ENCODE data around the gene CD82. TPM values are rescaled to one million over a fixed set of nuclear protein-coding genes. Genes with fewer than 3 reads are reported as not detected.

CD82 gene
- total RNA-seq, 3 donors from 2014 or later, result 27.2 to 43.2 (median 29.6) TPM

DNA sequence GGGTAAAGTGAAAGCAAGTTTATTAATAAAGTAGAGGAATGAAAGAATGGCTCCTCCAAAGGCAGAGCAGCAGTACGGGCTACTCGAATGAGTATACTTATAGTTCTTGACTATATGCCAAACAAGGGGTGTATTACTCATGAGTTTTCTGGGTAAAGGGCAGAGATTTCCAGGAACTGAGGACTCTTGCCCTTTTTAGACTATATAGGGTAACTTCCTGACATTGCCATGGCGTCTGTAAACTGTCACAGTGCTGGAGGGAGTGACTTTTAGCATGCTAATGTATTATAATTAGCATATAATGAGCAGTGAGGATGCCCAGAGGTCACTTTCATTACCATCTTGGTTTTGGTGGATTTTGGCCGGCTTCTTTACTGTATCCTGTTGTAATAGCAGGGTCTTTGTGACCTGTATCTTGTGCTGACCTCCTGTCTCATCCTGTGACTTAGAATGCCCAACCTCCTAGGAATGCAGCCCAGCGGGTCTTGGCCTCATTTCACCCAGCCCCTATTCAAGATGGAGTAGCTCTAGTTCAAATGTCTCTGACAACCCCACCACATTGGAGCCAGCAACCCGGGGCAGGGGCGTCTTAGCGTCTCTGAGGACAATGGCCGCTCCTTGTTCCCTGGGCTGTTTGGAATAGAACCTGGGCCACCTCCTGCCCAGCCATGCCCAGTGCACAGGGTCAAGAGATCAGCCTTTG is 34.9 kb upstream of the CD82 start:
- Histone ChIP-seq H3K9me3 (no peaks in the 10 kb centered on the region), H3K36me3 (ENCODE audit: low read depth) (no peaks in the 10 kb centered on the region), H3K4me3 (no peak overlapping the region), H3K4me1 (ENCODE audit: low read depth) (no peaks in the 10 kb centered on the region)
- intact Hi-C loops (cut with DNase I, micrococcal nuclease), result no loop called here
- TF ChIP-seq CTCF (IDR thresholded peaks at IDR 0.05), result no peak
- ATAC-seq (no peak), DNase-seq (no peak)

GRCh38 chr11:44531116-44531504 is 34.4 kb upstream of the CD82 start:
- no peaks in the 10 kb centered on the region for H3K9me3 ChIP-seq
- DNase-seq (no peak), ATAC-seq (no peak)
- H3K36me3 ChIP-seq (ENCODE audit: low read depth), result no peaks in the 10 kb centered on the region
- H3K4me1 ChIP-seq (ENCODE audit: low read depth), result no peaks in the 10 kb centered on the region
- no peak overlapping the region for H3K4me3 ChIP-seq
- no peak for TF ChIP-seq CTCF (IDR thresholded peaks at IDR 0.05)
- intact Hi-C loops (cut with DNase I, micrococcal nuclease), result no loop called here

DNA sequence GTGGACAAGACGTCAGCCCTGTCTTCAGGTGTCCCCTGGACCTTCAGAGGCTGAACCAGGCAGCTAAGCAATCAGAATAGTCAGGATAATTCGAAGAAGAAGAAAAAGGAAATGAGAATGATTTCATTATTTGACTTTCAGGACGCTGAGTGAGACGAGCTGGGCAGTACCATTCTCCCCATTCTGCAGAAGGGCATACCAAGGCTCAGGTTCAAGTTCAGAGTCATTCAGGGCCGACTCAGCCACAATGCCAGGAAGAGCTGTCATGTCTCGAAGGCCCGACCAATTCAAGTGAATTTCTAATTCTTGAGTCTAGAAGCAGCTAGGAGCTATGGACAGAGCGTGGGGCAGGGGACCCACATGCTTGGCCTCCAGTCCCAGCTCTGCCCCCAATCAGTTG is 33.8 kb upstream of the CD82 start:
- DNase-seq, result no peak
- Histone ChIP-seq H3K36me3 (ENCODE audit: low read depth) (no peaks in the 10 kb centered on the region), H3K4me1 (ENCODE audit: low read depth) (no peaks in the 10 kb centered on the region), H3K4me3 (no peak overlapping the region), H3K9me3 (no peaks in the 10 kb centered on the region)
- ATAC-seq, result no peak
- intact Hi-C loops (cut with DNase I, micrococcal nuclease), result no loop called here
- no peak for TF ChIP-seq CTCF (IDR thresholded peaks at IDR 0.05)

- H3K4me3 ChIP-seq, result no peak overlapping the region
- intact Hi-C loops (cut with DNase I, micrococcal nuclease), result no loop called here
- no peak for TF ChIP-seq CTCF (IDR thresholded peaks at IDR 0.05)
- no peaks in the 10 kb centered on the region for H3K4me1 ChIP-seq (ENCODE audit: low read depth)
- no peaks in the 10 kb centered on the region for H3K9me3 ChIP-seq
- no peaks in the 10 kb centered on the region for H3K36me3 ChIP-seq (ENCODE audit: low read depth)
- DNase-seq (no peak), ATAC-seq (no peak)
Observed at GRCh38 chr11:44532809-44533208, 32.7 kb upstream of the CD82 start.

GRCh38 chr11:44533921-44534711 is 31.3 kb upstream of the CD82 start:
- Histone ChIP-seq H3K36me3 (ENCODE audit: low read depth) (no peaks in the 10 kb centered on the region), H3K4me1 (ENCODE audit: low read depth) (no peaks in the 10 kb centered on the region), H3K4me3 (no peak overlapping the region), H3K9me3 (no peaks in the 10 kb centered on the region)
- TF ChIP-seq CTCF (IDR thresholded peaks at IDR 0.05), result no peak
- ATAC-seq (no peak), DNase-seq (no peak)
- intact Hi-C loops (cut with DNase I, micrococcal nuclease), result no loop called here
